Activated B cell treated with CpG ODN at 0.5 μM for 24 hours (primary cell): ENCODE results near the gene MLXIPL. TPM values are rescaled to one million over a fixed set of nuclear protein-coding genes. Genes with fewer than 3 reads are reported as not detected.

Experiments
- ATAC-seq: fragments of 200-7000 bp; cut with Tn5 transposase; one replicate; pipeline ENCODE4 v1.10.0; 2021; ENCODE audit warnings: low read depth, mild to moderate bottlenecking, moderate library complexity
- CTCF ChIA-PET: fragments of 350-600 bp; sonication (Branson Sonifier 250); formaldehyde crosslinking; loops from one replicate; lab custom pipeline; 2021; ENCODE audit warnings: antibody characterized with exemption; lab: Charles Lee
- POLR2A ChIA-PET: fragments of 350-600 bp; sonication (Branson Sonifier 250); formaldehyde crosslinking; loops from one replicate; lab custom pipeline; 2021; ENCODE audit warnings: antibody characterized with exemption; lab: Charles Lee
- DNase-seq: peaks from one replicate; pipeline ENCODE4 v3.0.0; 2022
- H3K27ac Mint-ChIP-seq: one replicate; pipeline ENCODE4 v1.8.0; 2020; ENCODE audit warnings: mixed read lengths
- H3K27me3 Mint-ChIP-seq: one replicate; pipeline ENCODE4 v1.8.0; 2021; ENCODE audit warnings: mixed read lengths
- H3K36me3 Mint-ChIP-seq: one replicate; pipeline ENCODE4 v1.8.0; 2021; ENCODE audit warnings: low read depth, mixed read lengths
- H3K4me1 Mint-ChIP-seq: one replicate; pipeline ENCODE4 v1.8.0; 2021; ENCODE audit warnings: mixed read lengths
- H3K4me3 Mint-ChIP-seq: one replicate; pipeline ENCODE4 v1.8.0; 2020; ENCODE audit warnings: mild to moderate bottlenecking, mixed read lengths
- H3K9me3 Mint-ChIP-seq: one replicate; pipeline ENCODE4 v1.8.0; 2020; ENCODE audit warnings: mixed read lengths
- intact Hi-C: fragments of 100-400 bp; cut with micrococcal nuclease; formaldehyde crosslinking; loops from one replicate; pipeline ENCODE4 v1.15.1; 2024
- total RNA-seq: library from RNA; stranded (reverse); gene quantifications from 2 replicates; pipeline ENCODE4 v1.2.3, GENCODE V29; 2022
- TF ChIP-seq, protein P1 (sequence below): fragments of 200-600 bp; IDR thresholded peaks from one replicate; pipeline ENCODE4 v1.8.0; 2022; ENCODE audit warnings: antibody characterized with exemption, mild to moderate bottlenecking

MLXIPL gene
- total RNA-seq, 1 donor from 2014 or later = not detected

DNA sequence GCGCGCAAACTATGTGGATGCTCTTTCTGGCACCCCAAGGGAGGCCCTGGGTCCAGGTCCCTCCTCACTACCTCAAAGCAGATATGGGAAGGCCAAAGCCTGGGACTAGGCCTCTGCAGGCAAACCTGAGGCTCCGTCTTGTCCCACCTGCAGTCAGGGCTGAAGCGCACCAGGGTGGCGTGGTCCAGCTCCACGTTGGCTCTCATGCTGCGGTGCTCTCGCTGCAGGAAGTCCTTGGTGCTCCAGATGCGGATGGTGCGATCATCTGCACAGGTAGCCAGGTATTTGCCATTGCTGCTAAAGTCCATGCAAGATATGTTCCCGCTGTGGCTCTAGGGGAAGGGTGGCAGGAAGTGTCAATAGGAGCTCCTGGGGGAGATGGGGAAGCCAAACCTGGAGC lies 50.5 kb downstream of the MLXIPL start:
- no peak for DNase-seq
- no peak overlapping the region for H3K27ac Mint-ChIP-seq

DNA sequence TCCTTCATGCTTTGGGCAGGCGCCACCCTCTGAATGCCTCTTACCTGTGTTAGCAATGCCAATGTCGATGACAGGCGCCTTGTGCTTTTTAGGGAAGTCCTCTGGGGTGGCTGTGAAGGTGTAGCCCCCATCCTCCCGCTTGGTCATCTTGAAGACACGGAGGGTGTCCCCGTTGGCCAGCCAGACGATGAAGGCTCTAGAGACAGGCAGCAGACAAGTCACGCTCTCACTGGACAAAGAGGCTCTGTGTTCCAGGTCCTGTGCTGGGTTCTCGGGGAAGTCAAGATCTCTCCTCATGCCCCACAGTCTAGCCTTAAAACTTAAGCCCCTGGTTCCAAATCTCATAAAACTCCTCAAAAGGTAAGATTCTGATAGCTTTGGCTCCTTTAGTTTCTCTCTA lies 51.0 kb downstream of the MLXIPL start:
- peaks cover 14% of the 10 kb centered on the region for H3K4me1 Mint-ChIP-seq
- CTCF ChIA-PET = no interaction called here
- TF ChIP-seq, protein P1, sequence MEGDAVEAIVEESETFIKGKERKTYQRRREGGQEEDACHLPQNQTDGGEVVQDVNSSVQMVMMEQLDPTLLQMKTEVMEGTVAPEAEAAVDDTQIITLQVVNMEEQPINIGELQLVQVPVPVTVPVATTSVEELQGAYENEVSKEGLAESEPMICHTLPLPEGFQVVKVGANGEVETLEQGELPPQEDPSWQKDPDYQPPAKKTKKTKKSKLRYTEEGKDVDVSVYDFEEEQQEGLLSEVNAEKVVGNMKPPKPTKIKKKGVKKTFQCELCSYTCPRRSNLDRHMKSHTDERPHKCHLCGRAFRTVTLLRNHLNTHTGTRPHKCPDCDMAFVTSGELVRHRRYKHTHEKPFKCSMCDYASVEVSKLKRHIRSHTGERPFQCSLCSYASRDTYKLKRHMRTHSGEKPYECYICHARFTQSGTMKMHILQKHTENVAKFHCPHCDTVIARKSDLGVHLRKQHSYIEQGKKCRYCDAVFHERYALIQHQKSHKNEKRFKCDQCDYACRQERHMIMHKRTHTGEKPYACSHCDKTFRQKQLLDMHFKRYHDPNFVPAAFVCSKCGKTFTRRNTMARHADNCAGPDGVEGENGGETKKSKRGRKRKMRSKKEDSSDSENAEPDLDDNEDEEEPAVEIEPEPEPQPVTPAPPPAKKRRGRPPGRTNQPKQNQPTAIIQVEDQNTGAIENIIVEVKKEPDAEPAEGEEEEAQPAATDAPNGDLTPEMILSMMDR = no peak
- ATAC-seq = no peak
- no peaks in the 10 kb centered on the region for H3K9me3 Mint-ChIP-seq
- peaks cover 63% of the 10 kb centered on the region for H3K36me3 Mint-ChIP-seq
- intact Hi-C loops = no loop called here
- H3K27me3 Mint-ChIP-seq = no peaks in the 10 kb centered on the region
- no peak for DNase-seq
- POLR2A ChIA-PET = no interaction called here
- no peak overlapping the region for H3K4me3 Mint-ChIP-seq
- no peak overlapping the region for H3K27ac Mint-ChIP-seq

More for the DNA sequence above, 50.5 kb downstream of the MLXIPL start:
- peaks cover 17% of the 10 kb centered on the region for H3K4me1 Mint-ChIP-seq
- no peaks in the 10 kb centered on the region for H3K9me3 Mint-ChIP-seq
- H3K36me3 Mint-ChIP-seq = peaks cover 64% of the 10 kb centered on the region
- TF ChIP-seq, protein P1 = no peak
- POLR2A ChIA-PET = interaction anchor here (0.6 kb wide), 1 partner anchor 107 kb away, joined by 3 read pairs; no protein-coding TSS in a partner anchor
- intact Hi-C loops = no loop called here
- CTCF ChIA-PET = no interaction called here
- no peak for ATAC-seq
- no peak overlapping the region for H3K4me3 Mint-ChIP-seq
- no peaks in the 10 kb centered on the region for H3K27me3 Mint-ChIP-seq

DNA sequence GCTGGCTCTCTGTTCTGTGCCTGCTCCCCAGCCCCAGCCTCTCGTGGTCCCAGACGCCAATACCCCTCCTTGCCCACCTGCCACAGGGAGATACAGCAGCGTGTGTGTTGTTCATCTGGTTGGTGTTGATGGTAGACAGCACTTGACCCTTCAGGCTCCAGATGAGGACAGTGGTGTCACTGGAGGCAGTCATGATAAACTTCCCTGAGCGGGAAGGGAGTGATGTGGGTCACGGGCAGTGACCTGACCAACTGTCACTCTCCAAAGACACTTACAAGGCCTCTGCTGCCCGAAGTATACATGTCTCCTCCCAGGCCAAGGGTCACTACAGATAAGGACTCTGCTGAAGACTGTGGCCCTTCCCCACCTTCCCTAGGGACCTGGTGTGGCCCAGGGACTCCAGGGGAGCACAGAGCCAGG lies 51.5 kb downstream of the MLXIPL start:
- Mint-ChIP-seq H3K4me1 (peaks cover 12% of the 10 kb centered on the region), H3K27ac (no peak overlapping the region), H3K9me3 (no peaks in the 10 kb centered on the region), H3K36me3 (peaks cover 64% of the 10 kb centered on the region), H3K27me3 (no peaks in the 10 kb centered on the region), H3K4me3 (no peak overlapping the region)
- intact Hi-C loops = no loop called here
- ChIA-PET POLR2A (no interaction called here), CTCF (no interaction called here)
- TF ChIP-seq, protein P1 = no peak
- ATAC-seq (no peak), DNase-seq (no peak)

GRCh38 chr7:73570977-73571376 lies 53.3 kb downstream of the MLXIPL start:
- peaks cover 61% of the 10 kb centered on the region for H3K36me3 Mint-ChIP-seq
- H3K27me3 Mint-ChIP-seq = no peaks in the 10 kb centered on the region
- H3K4me3 Mint-ChIP-seq = no peak overlapping the region
- H3K9me3 Mint-ChIP-seq = no peaks in the 10 kb centered on the region
- ChIA-PET POLR2A (no interaction called here), CTCF (no interaction called here)
- TF ChIP-seq, protein P1 = no peak
- DNase-seq (no peak), ATAC-seq (no peak)
- no peak overlapping the region for H3K27ac Mint-ChIP-seq
- H3K4me1 Mint-ChIP-seq = peaks cover 9% of the 10 kb centered on the region
- intact Hi-C loops = no loop called here

- DNase-seq = no peak
- no peaks in the 10 kb centered on the region for H3K9me3 Mint-ChIP-seq
- POLR2A ChIA-PET = no interaction called here
- ATAC-seq = no peak
- intact Hi-C loops = no loop called here
- CTCF ChIA-PET = no interaction called here
- H3K27ac Mint-ChIP-seq = no peak overlapping the region
- H3K4me1 Mint-ChIP-seq = peaks cover 14% of the 10 kb centered on the region
- no peaks in the 10 kb centered on the region for H3K27me3 Mint-ChIP-seq
- H3K36me3 Mint-ChIP-seq = peaks cover 61% of the 10 kb centered on the region
- no peak overlapping the region for H3K4me3 Mint-ChIP-seq
- TF ChIP-seq, protein P1 = no peak
These were observed 53.8 kb downstream of the MLXIPL start for GRCh38 chr7:73570521-73570920.
